ENCODE results near the gene CAV2. TPM values are rescaled to one million over a fixed set of nuclear protein-coding genes. Genes with fewer than 3 reads are reported as not detected.

The CAV2 gene
- total RNA-seq, 6 experiments from 2014 or later: 12.5 to 51.0 (median 36.0) TPM

GRCh38 chr7:116538138-116538537, 38.6 kb downstream of the CAV2 start:
- peaks cover 0 to 16% (median 0%) of the 10 kb centered on the region in 4 donors for H3K4me1 ChIP-seq
- TF ChIP-seq POLR2A (IDR thresholded peaks at IDR 0.05): no peak
- no peak for TF ChIP-seq CTCF (IDR thresholded peaks at IDR 0.05)
- H3K9me3 ChIP-seq: no peaks in the 10 kb centered on the region
- DNase-seq: no peak
- no peak for ATAC-seq
- H3K27me3 ChIP-seq: no peaks in the 10 kb centered on the region
- intact Hi-C loops (cut with DNase I): no loop called here
- H3K27ac ChIP-seq: no peak overlapping the region
- no peaks in the 10 kb centered on the region for H3K36me3 ChIP-seq
- no peak overlapping the region for H3K4me3 ChIP-seq
- 66% methylated on average over 2 of the region's 2 CpGs for WGBS (ENCODE audit: insufficient coverage, low coverage, low lambda C conversion rate, missing lambda C conversion rate)

- H3K4me3 ChIP-seq: no peak overlapping the region
- intact Hi-C loops (cut with DNase I): no loop called here
- WGBS (ENCODE audit: insufficient coverage, low coverage, low lambda C conversion rate, missing lambda C conversion rate): 100% methylated on average over 2 of the region's 3 CpGs
- ATAC-seq (no peak), DNase-seq (no peak)
- H3K36me3 ChIP-seq: no peaks in the 10 kb centered on the region
- TF ChIP-seq CTCF (IDR thresholded peaks at IDR 0.05): no peak
- TF ChIP-seq POLR2A (IDR thresholded peaks at IDR 0.05): no peak
- H3K27me3 ChIP-seq: no peaks in the 10 kb centered on the region
- H3K27ac ChIP-seq: no peak overlapping the region
- H3K9me3 ChIP-seq: no peaks in the 10 kb centered on the region
- H3K4me1 ChIP-seq: peaks cover 0 to 12% (median 0%) of the 10 kb centered on the region in 4 donors
These were observed 40.3 kb downstream of the CAV2 start for GRCh38 chr7:116539879-116540278.

- intact Hi-C loops (cut with DNase I): no loop called here
- TF ChIP-seq CTCF (IDR thresholded peaks at IDR 0.05): no peak
- no peak for TF ChIP-seq POLR2A (IDR thresholded peaks at IDR 0.05)
- DNase-seq: no peak
- Histone ChIP-seq H3K9me3 (no peaks in the 10 kb centered on the region), H3K27ac (no peak overlapping the region), H3K27me3 (no peaks in the 10 kb centered on the region), H3K4me1 (peaks cover 0 to 3% (median 0%) of the 10 kb centered on the region in 4 donors), H3K36me3 (no peaks in the 10 kb centered on the region), H3K4me3 (no peak overlapping the region)
- ATAC-seq: no peak
These were observed 41.2 kb downstream of the CAV2 start for GRCh38 chr7:116540743-116541142.

- no peaks in the 10 kb centered on the region for H3K9me3 ChIP-seq
- no peaks in the 10 kb centered on the region for H3K36me3 ChIP-seq
- intact Hi-C loops (cut with DNase I): no loop called here
- no peak overlapping the region for H3K27ac ChIP-seq
- no peak overlapping the region for H3K4me3 ChIP-seq
- 96% methylated on average over 2 of the region's 3 CpGs for WGBS (ENCODE audit: insufficient coverage, low coverage, low lambda C conversion rate, missing lambda C conversion rate)
- H3K27me3 ChIP-seq: no peaks in the 10 kb centered on the region
- TF ChIP-seq CTCF (IDR thresholded peaks at IDR 0.05) (no peak), POLR2A (IDR thresholded peaks at IDR 0.05) (no peak)
- ATAC-seq: no peak
- DNase-seq: no peak
- no peaks in the 10 kb centered on the region for H3K4me1 ChIP-seq
These were observed 42.4 kb downstream of the CAV2 start for GRCh38 chr7:116541951-116542350.

GRCh38 chr7:116542618-116543017, 43.1 kb downstream of the CAV2 start:
- no peaks in the 10 kb centered on the region for H3K27me3 ChIP-seq
- no peaks in the 10 kb centered on the region for H3K36me3 ChIP-seq
- H3K9me3 ChIP-seq: no peaks in the 10 kb centered on the region
- DNase-seq: no peak
- WGBS (ENCODE audit: insufficient coverage, low coverage, low lambda C conversion rate, missing lambda C conversion rate): 83% methylated on average over 1 of the region's 2 CpGs
- no peaks in the 10 kb centered on the region for H3K4me1 ChIP-seq
- H3K27ac ChIP-seq: no peak overlapping the region
- TF ChIP-seq CTCF (IDR thresholded peaks at IDR 0.05): no peak
- no peak overlapping the region for H3K4me3 ChIP-seq
- no peak for ATAC-seq
- intact Hi-C loops (cut with DNase I): no loop called here

All from right lobe of liver (tissue), 6 donors.